Left kidney (tissue), 2 donors: ENCODE results near the gene AXDND1. TPM values are rescaled to one million over a fixed set of nuclear protein-coding genes. Genes with fewer than 3 reads are reported as not detected.
"Not testable (repeated sequence)": the region's sequence is repeated elsewhere in the genome, so short reads cannot be mapped to it uniquely, and the experiment has no call there.

Experiments
- DNase-seq: peaks from one replicate; pipeline ENCODE4 v3.0.0-alpha.2; 2013
- polyA plus RNA-seq: library from polyadenylated mRNA; unstranded; fragments of 120-200 nt; gene quantifications from one replicate; pipeline ENCODE4 v1.2.1, GENCODE V29; 2013; ENCODE audit not compliant: insufficient read length

AXDND1 gene
- polyA plus RNA-seq, 1 donor = 28.8 TPM

- no peak for DNase-seq
These were observed 476 bp downstream of the AXDND1 start for GRCh38 chr1:179366093-179366800.

- peak; percentile 72 for DNase-seq
These were observed 4.1 kb downstream of the AXDND1 start for GRCh38 chr1:179369751-179370341.

- no peak for DNase-seq
These were observed 6.4 kb downstream of the AXDND1 start for GRCh38 chr1:179372160-179372559.

- DNase-seq = no peak
These were observed 10.5 kb downstream of the AXDND1 start for GRCh38 chr1:179376223-179376622.

GRCh38 chr1:179380299-179380698 lies 14.5 kb downstream of the AXDND1 start:
- DNase-seq = no peak

- DNase-seq = no peak
These were observed 18.3 kb downstream of the AXDND1 start for GRCh38 chr1:179384027-179384426.

- DNase-seq = no peak
These were observed 19.7 kb downstream of the AXDND1 start for GRCh38 chr1:179385510-179385909.

- no peak for DNase-seq
These were observed 27.9 kb downstream of the AXDND1 start for GRCh38 chr1:179393721-179394120.

GRCh38 chr1:179399399-179399798 lies 33.6 kb downstream of the AXDND1 start:
- not testable (repeated sequence) for DNase-seq

- not testable (repeated sequence) for DNase-seq
These were observed 52.0 kb downstream of the AXDND1 start for GRCh38 chr1:179417760-179418159.

- DNase-seq = not testable (repeated sequence)
These were observed 52.9 kb downstream of the AXDND1 start for GRCh38 chr1:179418706-179419105.

GRCh38 chr1:179424610-179425009 lies 58.8 kb downstream of the AXDND1 start:
- DNase-seq = no peak

- no peak for DNase-seq
These were observed 59.4 kb downstream of the AXDND1 start for GRCh38 chr1:179425186-179425585.

- no peak for DNase-seq
These were observed 71.4 kb downstream of the AXDND1 start for GRCh38 chr1:179437171-179437570.

GRCh38 chr1:179439646-179440045 lies 73.9 kb downstream of the AXDND1 start:
- DNase-seq = not testable (repeated sequence)

- not testable (repeated sequence) for DNase-seq
These were observed 74.5 kb downstream of the AXDND1 start for GRCh38 chr1:179440301-179440700.

- DNase-seq = no peak
These were observed 75.2 kb downstream of the AXDND1 start for GRCh38 chr1:179440971-179441370.

- DNase-seq = peak; percentile 6
These were observed 75.7 kb downstream of the AXDND1 start for GRCh38 chr1:179441501-179441900.

GRCh38 chr1:179442846-179443245 lies 77.1 kb downstream of the AXDND1 start:
- not testable (repeated sequence) for DNase-seq

- DNase-seq = no peak
These were observed 79.8 kb downstream of the AXDND1 start for GRCh38 chr1:179445593-179445992.

- no peak for DNase-seq
These were observed 81.7 kb downstream of the AXDND1 start for GRCh38 chr1:179447489-179447888.

- DNase-seq = no peak
These were observed 82.8 kb downstream of the AXDND1 start for GRCh38 chr1:179448437-179449149.

- not testable (repeated sequence) for DNase-seq
These were observed 93.9 kb downstream of the AXDND1 start for GRCh38 chr1:179459606-179460206.
